GM23338 (cell line): ENCODE data around the gene SETBP1. TPM values are rescaled to one million over a fixed set of nuclear protein-coding genes. Genes with fewer than 3 reads are reported as not detected.

Source experiments
- ATAC-seq: fragments of 200-7000 bp; cut with Tn5 transposase; 3 replicates; pipeline ENCODE4 v1.9.1; 2020
- DNase-seq: peaks from one replicate; pipeline ENCODE4 v3.0.0-alpha.2; 2015; ENCODE audit warnings: low spot score
- H2AFZ ChIP-seq: fragments of 200-600 bp; sonication (generic); 2 replicates; pipeline ENCODE4 v1.8.0; 2016; ENCODE audit warnings: antibody characterized with exemption, mild to moderate bottlenecking, moderate library complexity
- H3F3A ChIP-seq: fragments of 200-600 bp; sonication (generic); replicated peaks from 2 replicates; pipeline ENCODE4 v1.8.0; 2017; ENCODE audit warnings: antibody characterized with exemption, mixed run types, low read depth
- H3K27ac ChIP-seq: fragments of 200-600 bp; sonication (generic); 2 replicates; pipeline ENCODE4 v1.6.1; 2016; ENCODE audit warnings: low read depth
- H3K27me3 ChIP-seq: fragments of 200-600 bp; sonication (generic); 2 replicates; pipeline ENCODE4 v1.8.0; 2016; ENCODE audit warnings: mild to moderate bottlenecking, mixed run types, moderate library complexity; ENCODE audit not compliant: insufficient read depth
- H3K36me3 ChIP-seq: fragments of 200-600 bp; sonication (generic); 2 replicates; pipeline ENCODE4 v1.8.0; 2016; ENCODE audit warnings: mild to moderate bottlenecking; ENCODE audit not compliant: insufficient read depth
- H3K4me1 ChIP-seq: fragments of 200-600 bp; sonication (generic); 2 replicates; pipeline ENCODE4 v1.8.0; 2016; ENCODE audit warnings: mild to moderate bottlenecking, moderate library complexity; ENCODE audit not compliant: insufficient read depth
- H3K4me2 ChIP-seq: fragments of 200-600 bp; sonication (generic); 2 replicates; pipeline ENCODE4 v1.7.1; 2017; ENCODE audit warnings: mixed run types
- H3K4me3 ChIP-seq: fragments of 200-600 bp; sonication (generic); 2 replicates; pipeline ENCODE4 v1.6.1; 2016; ENCODE audit warnings: mixed run types
- H3K79me2 ChIP-seq: fragments of 200-600 bp; sonication (generic); replicated peaks from 2 replicates; pipeline ENCODE4 v1.8.0; 2017; ENCODE audit warnings: mild to moderate bottlenecking; ENCODE audit not compliant: insufficient read depth
- H3K9me2 ChIP-seq: fragments of 200-600 bp; sonication (generic); 2 replicates; pipeline ENCODE4 v1.8.0; 2017; ENCODE audit not compliant: insufficient read depth
- H4K20me1 ChIP-seq: fragments of 200-600 bp; sonication (generic); replicated peaks from 2 replicates; pipeline ENCODE4 v1.8.0; 2017; ENCODE audit warnings: mild to moderate bottlenecking; ENCODE audit not compliant: insufficient read depth
- H3K27ac Mint-ChIP-seq: 2 replicates; pipeline ENCODE4 v1.8.0; 2020; ENCODE audit warnings: inconsistent platforms, mild to moderate bottlenecking, moderate library complexity, mixed read lengths
- H3K27me3 Mint-ChIP-seq: 3 replicates; pipeline ENCODE4 v1.8.0; 2022; ENCODE audit warnings: low read depth, mild to moderate bottlenecking, moderate library complexity, mixed read lengths, inconsistent platforms; ENCODE audit not compliant: insufficient read depth, poor library complexity
- H3K36me3 Mint-ChIP-seq: 3 replicates; pipeline ENCODE4 v1.8.0; 2021; ENCODE audit warnings: low read depth, mild to moderate bottlenecking, inconsistent platforms, moderate library complexity, mixed read lengths
- H3K4me1 Mint-ChIP-seq: 3 replicates; pipeline ENCODE4 v1.8.0; 2020; ENCODE audit warnings: mild to moderate bottlenecking, inconsistent platforms, mixed read lengths
- H3K4me3 Mint-ChIP-seq: 3 replicates; pipeline ENCODE4 v1.8.0; 2021; ENCODE audit warnings: moderate library complexity, mild to moderate bottlenecking, inconsistent platforms, mixed read lengths
- H3K9me3 Mint-ChIP-seq: 3 replicates; pipeline ENCODE4 v1.8.0; 2020; ENCODE audit warnings: moderate library complexity, mild to moderate bottlenecking, inconsistent platforms, mixed read lengths
- CREB1 ChIP-seq: fragments of 250-450 bp; sonication (Bioruptor Pico); IDR thresholded peaks from 2 replicates; pipeline ENCODE4 v1.5.0; 2020; ENCODE audit warnings: low read depth, mild to moderate bottlenecking, moderate library complexity
- CTCF ChIP-seq, 2 experiments: fragments of 200-600 bp in 1 of 2; sonication (generic) in 1 of 2; conservative IDR thresholded peaks; 2 replicates each; pipeline versions ENCODE4 v1.5.1 to v1.6.1; 2016 to 2017; ENCODE audit warnings: antibody characterized with exemption in 2 of 2, low read depth in 2 of 2, mild to moderate bottlenecking in 2 of 2, moderate library complexity in 1 of 2
- ETS1 ChIP-seq: IDR thresholded peaks from 2 replicates; pipeline ENCODE4 v1.6.1; 2016; ENCODE audit warnings: antibody characterized with exemption
- EZH2 ChIP-seq: fragments of 200-600 bp; sonication (generic); IDR thresholded peaks from one replicate; pipeline ENCODE4 v1.8.0; 2017; ENCODE audit warnings: antibody characterized with exemption, mild to moderate bottlenecking, low read depth; ENCODE audit not compliant: unreplicated experiment
- EZH2phosphoT487 ChIP-seq: fragments of 200-600 bp; sonication (generic); IDR thresholded peaks from one replicate; pipeline ENCODE4 v1.8.1; 2018; ENCODE audit warnings: antibody characterized with exemption; ENCODE audit not compliant: unreplicated experiment
- JUNB ChIP-seq: IDR thresholded peaks from one replicate; pipeline ENCODE4 v1.6.1; 2016; ENCODE audit warnings: antibody characterized with exemption; ENCODE audit not compliant: unreplicated experiment
- NANOG ChIP-seq: IDR thresholded peaks from 2 replicates; pipeline ENCODE4 v1.6.1; 2016; ENCODE audit warnings: antibody characterized with exemption, borderline replicate concordance
- POLR2AphosphoS5 ChIP-seq: IDR thresholded peaks from 2 replicates; pipeline ENCODE4 v1.6.1; 2016; ENCODE audit warnings: antibody characterized with exemption, low read depth
- REST ChIP-seq: IDR thresholded peaks from one replicate; pipeline ENCODE4 v1.6.1; 2018; ENCODE audit warnings: antibody characterized with exemption; ENCODE audit not compliant: unreplicated experiment
- STAT1 ChIP-seq: IDR thresholded peaks from one replicate; pipeline ENCODE4 v1.6.1; 2016; ENCODE audit warnings: antibody characterized with exemption; ENCODE audit not compliant: unreplicated experiment
- ZNF114 ChIP-seq: fragments of 250-450 bp; sonication (Bioruptor Pico); IDR thresholded peaks from 2 replicates; pipeline ENCODE4 v1.5.0; 2020; ENCODE audit warnings: mild to moderate bottlenecking, moderate library complexity
- ZNF331 ChIP-seq: fragments of 250-450 bp; sonication (Bioruptor Pico); IDR thresholded peaks from 2 replicates; pipeline ENCODE4 v1.5.0; 2020; ENCODE audit warnings: low read depth, mild to moderate bottlenecking, moderate library complexity
- ZNF462 ChIP-seq: fragments of 250-450 bp; sonication (Bioruptor Pico); IDR thresholded peaks from 2 replicates; pipeline ENCODE4 v1.5.0; 2020; ENCODE audit warnings: mild to moderate bottlenecking, moderate library complexity
- polyA plus RNA-seq: library from polyadenylated mRNA; unstranded; fragments of >200 nt; fragmentation: Nextera tagmentation; extraction: Ambion mirVana; gene quantifications from 2 replicates; pipeline ENCODE4 v1.2.1, GENCODE V29; 2016
- total RNA-seq: library from RNA; depleted of rRNA; stranded (reverse); fragments of >200 nt; shearing (Covaris generic); gene quantifications from 2 replicates; pipeline ENCODE4 v1.2.3, GENCODE V29; 2014

Gene SETBP1
- total and polyA plus RNA-seq, 2 experiments from 2014 or later = 1.6 to 5.5 TPM

GRCh38 chr18:44743631-44744030 is 62.9 kb downstream of the SETBP1 start:
- H3K36me3 ChIP-seq = no peaks in the 10 kb centered on the region
- ATAC-seq = peak; percentile 8; the same call in 2 of the 3 replicates
- no peaks in the 10 kb centered on the region for H3K36me3 Mint-ChIP-seq
- no peaks in the 10 kb centered on the region for H3F3A ChIP-seq
- H2AFZ ChIP-seq = no peak overlapping the region
- no peak overlapping the region for H3K27ac Mint-ChIP-seq
- TF ChIP-seq NANOG (no peak), POLR2AphosphoS5 (no peak), EZH2phosphoT487 (no peak), STAT1 (no peak), EZH2 (no peak), ZNF462 (CRISPR knock-in tag) (no peak), CTCF (conservative IDR thresholded peaks at IDR 0.05; ENCODE audit: low read depth in 2 of 2) (no peak), ZNF331 (CRISPR knock-in tag) (no peak), JUNB (no peak), ZNF114 (CRISPR knock-in tag) (no peak), CREB1 (CRISPR knock-in tag) (no peak), REST (no peak), ETS1 (no peak)
- no peak overlapping the region; the same call in 2 of the 3 replicates for H3K4me3 Mint-ChIP-seq
- H4K20me1 ChIP-seq = no peaks in the 10 kb centered on the region
- DNase-seq = no peak
- H3K9me3 Mint-ChIP-seq = no peaks in the 10 kb centered on the region
- H3K9me2 ChIP-seq = no peaks in the 10 kb centered on the region
- H3K27ac ChIP-seq = no peak overlapping the region
- H3K4me3 ChIP-seq = peak overlapping the region; percentile 50; the same call in 1 of the 2 replicates
- no peaks in the 10 kb centered on the region for H3K27me3 ChIP-seq
- H3K4me1 Mint-ChIP-seq = peaks cover 32% of the 10 kb centered on the region
- peaks cover 25% of the 10 kb centered on the region for H3K4me1 ChIP-seq
- H3K27me3 Mint-ChIP-seq = peaks cover 6% of the 10 kb centered on the region
- H3K79me2 ChIP-seq = no peaks in the 10 kb centered on the region
- peak overlapping the region; percentile 73 for H3K4me2 ChIP-seq
